ENCODE results near the gene RSPO3. TPM values are rescaled to one million over a fixed set of nuclear protein-coding genes. Genes with fewer than 3 reads are reported as not detected.

RSPO3 gene
- total RNA-seq, 1 donor from 2014 or later, result 1.2 TPM

DNA sequence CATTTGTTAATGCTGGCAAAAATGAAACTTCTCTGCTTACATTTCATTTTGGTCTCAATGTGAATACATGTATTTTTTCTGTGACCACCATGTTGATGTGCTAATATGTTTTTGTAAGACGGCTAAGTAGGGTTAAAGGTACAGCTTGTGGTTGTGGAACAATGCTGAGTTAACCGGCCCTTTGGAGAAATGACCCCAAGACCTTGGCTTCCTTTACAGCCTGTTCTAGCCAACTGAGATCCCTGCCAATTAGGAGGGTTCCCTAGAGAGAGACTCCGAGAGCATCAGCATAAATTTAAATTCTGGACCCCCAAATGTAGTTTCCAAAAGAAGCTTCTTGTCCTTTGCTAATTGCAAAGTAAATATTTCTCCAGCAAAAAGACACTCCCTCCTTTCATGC lies 44.4 kb downstream of the RSPO3 start:
- DNase-seq, result peak; percentile 27

- no peak for DNase-seq
Observed at GRCh38 chr6:127164036-127164435, 45.6 kb downstream of the RSPO3 start.

DNA sequence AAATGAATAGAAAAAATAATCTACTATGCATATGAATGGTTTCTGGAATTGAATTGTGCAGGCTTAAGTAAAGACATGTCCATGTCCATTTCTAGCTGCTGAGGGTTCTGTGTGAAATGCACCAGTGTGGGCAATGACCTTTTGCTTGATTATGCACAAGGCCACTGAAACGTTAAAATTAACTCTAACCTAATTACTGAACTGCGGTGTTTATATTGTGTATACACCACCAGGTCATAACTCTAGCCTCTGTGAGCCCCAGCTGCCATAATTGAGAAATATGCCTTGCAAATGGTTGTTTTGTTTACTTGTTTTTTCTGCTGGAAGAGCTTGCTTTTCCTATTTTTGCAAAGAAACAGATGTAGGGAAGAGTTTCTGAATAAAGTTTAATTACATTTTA lies 46.1 kb downstream of the RSPO3 start:
- no peak for DNase-seq

DNA sequence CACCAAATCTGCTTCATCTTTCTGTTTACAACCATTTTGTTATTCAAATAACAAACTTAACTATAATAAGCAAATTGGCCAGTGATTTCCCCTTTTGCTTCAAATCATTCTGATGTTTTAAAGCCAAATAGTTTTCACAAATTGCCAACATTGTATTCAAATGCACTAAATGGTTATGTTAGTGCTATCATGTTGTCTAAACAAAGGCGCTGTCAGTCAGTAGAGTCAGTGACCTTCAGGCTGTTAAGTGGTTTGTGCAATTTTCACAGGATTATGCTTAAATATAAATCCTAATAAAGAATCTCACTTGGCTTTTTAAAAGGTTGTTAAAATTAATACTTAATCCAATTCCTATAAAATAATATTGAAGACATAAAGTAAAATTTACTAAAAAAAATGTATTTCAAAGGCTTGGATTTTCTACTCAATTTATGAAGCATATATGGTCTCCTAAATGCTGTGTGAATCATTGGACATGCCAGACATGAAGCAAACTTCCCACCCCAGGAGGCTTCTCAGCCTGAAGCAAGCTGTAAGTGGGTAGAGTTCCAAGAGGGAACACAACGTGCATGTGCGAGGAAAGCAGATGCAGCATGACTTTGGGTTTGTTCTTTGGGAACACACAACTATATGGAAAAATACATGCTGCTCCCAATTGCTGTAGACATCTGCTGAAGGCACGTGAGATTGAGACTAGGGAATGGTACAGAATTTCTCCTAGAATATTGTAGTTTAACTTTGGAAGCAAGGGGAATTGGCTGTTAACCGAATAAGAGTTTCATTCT lies 54.9 kb downstream of the RSPO3 start:
- peak; percentile 45 for DNase-seq

GRCh38 chr6:127176146-127176545 lies 57.7 kb downstream of the RSPO3 start:
- no peak for DNase-seq

DNA sequence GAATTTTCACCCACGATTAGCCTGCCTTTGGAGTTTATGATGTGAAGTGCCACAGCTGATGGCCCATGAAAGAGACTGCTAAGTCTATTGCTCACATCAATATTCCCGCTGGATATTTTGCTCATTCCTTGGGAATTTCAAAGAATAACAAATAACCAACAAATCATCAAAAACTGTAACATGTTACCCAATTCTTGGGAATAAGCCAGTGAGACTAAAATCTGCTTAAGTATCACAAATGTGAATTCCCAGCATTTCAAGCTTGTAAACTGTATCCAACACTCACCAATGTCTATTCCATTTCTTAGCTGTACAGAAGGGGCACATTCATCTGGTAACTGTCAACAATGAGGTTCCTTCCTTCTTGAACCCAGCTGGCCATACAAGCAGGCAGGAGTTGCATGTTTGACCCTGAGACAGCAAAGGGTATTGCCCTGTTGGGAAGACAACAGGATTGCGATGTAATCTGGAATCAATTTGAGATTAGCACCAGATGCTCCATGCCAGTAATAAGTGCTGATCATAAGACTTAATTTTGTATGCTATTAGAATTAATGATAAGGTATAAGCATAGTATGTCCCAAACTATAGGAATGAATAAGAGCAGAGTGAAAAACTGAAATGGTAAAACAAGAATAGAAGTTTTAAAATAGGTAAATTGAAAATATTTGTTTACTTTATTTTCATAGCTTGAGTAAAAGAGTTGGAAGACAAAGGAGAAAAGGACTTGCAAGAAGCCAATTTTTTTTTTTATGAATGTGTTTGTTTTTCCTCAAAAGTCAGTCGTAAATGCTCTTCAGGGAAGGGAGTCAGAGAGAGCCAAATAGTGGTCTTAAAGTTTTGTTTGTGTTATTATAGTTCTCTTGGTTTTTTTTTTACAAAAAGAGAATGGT lies 58.8 kb downstream of the RSPO3 start:
- DNase-seq, result no peak

- DNase-seq, result no peak
Observed at GRCh38 chr6:127177923-127178231, 59.4 kb downstream of the RSPO3 start.

DNA sequence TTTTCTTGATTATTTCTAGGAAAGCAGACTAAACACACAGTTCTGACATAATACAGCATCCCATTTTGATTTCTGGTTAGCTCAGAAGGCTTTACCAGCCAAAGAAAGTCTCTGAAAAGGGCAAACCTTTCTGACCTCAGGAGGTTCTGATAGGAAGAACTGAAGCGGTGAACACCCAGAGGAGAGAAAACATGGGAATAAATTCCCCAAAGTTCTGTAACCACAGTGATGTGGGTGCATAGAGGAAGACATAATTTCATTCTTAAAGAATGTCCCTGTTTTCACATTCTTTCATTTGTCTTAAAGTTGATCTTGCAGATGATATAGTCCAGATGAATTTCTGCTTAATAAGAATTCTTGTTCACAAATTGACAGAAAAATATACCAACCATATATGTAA lies 60.3 kb downstream of the RSPO3 start:
- no peak for DNase-seq

DNA sequence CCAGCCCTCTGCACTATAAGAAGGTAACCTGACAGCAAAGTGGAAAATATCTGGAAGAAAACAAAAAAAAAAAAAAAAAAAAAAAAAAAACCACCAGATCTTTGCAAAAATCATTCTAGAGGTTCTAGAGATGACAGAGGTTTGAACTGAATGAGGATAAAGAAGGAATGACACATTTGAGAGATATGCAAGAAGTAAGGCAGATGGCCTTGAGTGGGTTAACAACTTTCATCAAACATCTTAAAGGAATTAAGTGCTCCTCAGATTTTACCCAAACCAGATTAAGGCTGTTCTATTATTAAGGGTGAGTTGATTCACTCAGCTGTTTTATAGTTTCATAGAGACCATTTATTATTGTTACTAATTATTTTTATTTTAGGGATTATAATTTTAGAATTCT lies 62.0 kb downstream of the RSPO3 start:
- DNase-seq, result no peak

- no peak for DNase-seq
Observed at GRCh38 chr6:127182501-127182900, 64.0 kb downstream of the RSPO3 start.

DNA sequence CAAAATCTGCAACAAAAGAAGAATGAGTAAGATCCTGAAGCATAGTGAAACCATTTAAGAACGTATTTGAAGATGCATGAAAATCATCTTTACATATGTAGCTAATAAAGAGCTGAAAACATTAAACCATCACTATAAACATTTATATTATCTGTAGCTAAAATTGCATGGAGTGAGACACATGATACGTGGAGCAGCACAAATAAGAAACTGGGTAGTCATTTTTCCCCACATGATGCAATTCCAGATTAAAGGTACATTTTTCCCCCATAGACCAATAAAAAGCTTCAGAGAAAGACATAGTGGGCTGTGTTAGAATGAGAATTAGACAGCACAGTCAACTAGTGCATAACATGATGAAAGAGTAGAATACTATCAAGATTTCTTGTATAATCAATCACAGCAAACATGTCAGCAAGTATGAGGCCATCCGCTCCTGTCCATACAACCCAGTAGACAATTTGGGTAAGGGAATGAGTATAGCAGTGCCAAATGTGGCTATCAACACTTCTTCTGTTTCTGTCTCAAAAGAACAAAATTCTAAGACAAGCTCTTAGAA lies 67.0 kb downstream of the RSPO3 start:
- DNase-seq, result no peak

- no peak for DNase-seq
Observed at GRCh38 chr6:127186889-127187288, 68.4 kb downstream of the RSPO3 start.

DNA sequence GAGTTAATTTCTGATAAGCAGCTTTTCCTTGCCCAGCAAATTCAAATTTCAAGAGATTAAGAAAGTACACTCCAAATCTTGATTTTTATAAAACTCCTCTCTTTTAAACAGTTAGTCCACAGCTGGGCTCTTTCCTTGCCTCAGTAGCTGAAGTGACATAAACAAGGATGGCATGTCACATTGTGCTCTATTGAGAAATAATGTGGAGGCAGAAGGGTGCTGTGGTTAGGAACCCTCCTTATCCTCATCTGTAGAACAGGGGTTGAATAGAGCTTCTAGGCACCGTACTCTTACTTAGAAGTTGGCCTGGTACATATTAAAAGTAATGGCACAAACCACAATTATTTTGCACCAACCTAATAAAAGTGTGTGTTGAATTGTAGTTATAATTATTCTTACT lies 70.3 kb downstream of the RSPO3 start:
- DNase-seq, result no peak

DNA sequence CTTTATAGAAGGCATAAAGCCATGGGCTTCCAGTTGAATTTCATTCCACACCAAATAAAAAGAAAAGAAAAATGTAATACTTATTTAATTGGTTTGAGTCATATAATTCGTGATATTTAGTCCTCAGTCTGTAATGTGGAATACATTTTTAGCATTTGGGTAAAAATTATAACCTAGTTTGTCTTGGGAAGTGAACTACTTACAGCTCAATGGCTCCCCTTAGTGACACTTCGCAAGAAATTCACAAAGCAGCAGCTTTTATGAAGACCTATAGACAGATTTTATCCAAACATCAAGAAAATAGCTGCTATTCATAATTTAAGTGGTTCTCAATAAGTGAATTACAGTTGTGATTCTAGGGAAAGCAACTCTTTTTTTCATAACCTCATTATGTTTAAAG lies 72.1 kb downstream of the RSPO3 start:
- DNase-seq, result peak; percentile 43

DNA sequence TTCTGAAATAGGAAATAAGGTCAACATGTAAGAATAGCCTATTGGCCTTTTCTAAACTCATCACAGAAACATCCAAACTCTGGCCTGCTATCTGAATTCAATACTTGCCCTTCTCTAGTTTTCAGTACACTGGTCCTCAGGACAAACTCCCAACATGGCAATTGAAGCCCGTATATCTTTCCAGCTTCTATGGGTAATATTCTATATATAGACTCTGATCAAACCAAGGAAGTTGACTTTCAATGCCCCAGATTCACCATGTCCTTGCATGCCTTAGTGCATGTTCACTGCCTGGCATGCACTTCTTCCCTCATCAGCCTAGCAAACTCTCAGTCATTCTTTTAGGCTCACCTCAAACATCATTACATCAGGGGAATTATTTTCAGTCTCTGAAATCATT lies 73.2 kb downstream of the RSPO3 start:
- no peak for DNase-seq

DNA sequence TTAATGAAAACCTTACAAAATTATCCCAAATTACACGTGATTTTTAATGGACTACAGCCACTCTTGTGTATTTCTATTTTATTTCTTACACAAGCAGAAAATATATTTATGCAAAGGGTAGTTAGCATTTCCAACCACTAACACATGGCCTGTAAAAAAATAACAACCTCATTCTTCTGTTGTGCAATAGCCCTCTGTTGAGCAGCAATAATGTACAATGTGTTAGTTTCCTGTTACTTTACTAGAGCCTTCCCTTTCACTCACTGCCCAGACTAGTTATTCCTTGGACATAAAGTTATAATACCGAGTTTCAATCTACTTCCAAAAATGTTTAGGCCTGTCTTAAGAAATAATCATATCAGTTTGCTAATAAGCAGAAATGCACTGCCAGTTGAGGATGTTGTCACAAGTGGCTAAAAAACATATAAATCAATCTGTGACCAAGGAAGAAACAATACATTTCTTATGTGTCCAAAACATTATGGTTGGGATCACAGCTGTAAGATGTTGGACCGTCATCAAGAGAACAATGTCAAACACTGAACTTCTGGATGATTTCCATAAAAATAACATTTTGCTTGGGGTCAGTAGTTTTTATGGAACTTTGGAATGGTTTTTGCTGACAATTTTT lies 74.6 kb downstream of the RSPO3 start:
- peak; percentile 63 for DNase-seq

DNA sequence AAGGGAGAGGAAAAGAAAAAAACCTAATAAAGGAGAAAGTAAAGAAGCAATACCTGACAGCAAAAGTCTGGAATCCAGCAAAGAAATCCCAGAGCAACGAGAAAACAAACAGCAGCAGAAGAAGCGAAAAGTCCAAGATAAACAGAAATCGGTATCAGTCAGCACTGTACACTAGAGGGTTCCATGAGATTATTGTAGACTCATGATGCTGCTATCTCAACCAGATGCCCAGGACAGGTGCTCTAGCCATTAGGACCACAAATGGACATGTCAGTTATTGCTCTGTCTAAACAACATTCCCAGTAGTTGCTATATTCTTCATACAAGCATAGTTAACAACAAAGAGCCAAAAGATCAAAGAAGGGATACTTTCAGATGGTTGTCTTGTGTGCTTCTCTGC lies 77.4 kb downstream of the RSPO3 start:
- no peak for DNase-seq

- DNase-seq, result peak; percentile 30
Observed at GRCh38 chr6:127198549-127198948, 80.1 kb downstream of the RSPO3 start.

DNA sequence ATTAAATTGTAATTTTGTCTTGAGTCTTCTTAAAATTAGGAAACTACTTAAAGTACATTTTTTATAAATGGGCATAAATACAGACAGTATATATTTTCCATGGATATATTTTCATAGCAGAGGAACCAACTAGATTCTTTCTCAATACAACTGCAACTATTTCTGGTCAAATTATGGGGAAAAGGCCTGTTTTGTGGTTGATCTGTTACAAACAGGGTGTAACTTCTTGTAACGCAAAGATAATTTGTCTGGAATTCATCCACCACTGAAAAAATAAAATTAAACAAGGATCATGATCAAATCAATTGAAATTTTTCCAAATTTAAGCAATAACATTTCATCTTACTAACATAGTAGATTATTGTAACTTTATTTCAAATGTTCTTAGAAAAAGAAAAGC lies 81.0 kb downstream of the RSPO3 start:
- DNase-seq, result no peak

- DNase-seq, result no peak
Observed at GRCh38 chr6:127200114-127200513, 81.6 kb downstream of the RSPO3 start.

- DNase-seq, result no peak
Observed at GRCh38 chr6:127201321-127201720, 82.8 kb downstream of the RSPO3 start.

DNA sequence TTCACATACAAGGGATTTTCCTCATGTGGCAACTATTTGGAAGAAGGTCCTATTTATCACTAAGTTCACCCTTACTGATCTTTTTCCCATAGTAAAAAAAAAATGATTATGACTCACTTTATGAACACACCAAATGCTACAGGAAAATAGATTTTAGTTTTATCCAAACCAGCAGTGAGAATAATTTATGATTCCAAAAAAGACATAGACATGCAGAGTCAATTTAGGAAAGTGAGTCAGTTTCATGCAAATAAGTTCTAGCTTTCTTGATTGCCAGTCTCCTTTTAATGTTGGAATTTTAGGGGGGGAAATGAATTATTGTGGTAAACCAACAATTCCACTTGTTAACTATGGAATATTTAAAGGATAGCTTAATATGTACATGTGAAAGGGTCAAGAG lies 84.2 kb downstream of the RSPO3 start:
- DNase-seq, result no peak

DNA sequence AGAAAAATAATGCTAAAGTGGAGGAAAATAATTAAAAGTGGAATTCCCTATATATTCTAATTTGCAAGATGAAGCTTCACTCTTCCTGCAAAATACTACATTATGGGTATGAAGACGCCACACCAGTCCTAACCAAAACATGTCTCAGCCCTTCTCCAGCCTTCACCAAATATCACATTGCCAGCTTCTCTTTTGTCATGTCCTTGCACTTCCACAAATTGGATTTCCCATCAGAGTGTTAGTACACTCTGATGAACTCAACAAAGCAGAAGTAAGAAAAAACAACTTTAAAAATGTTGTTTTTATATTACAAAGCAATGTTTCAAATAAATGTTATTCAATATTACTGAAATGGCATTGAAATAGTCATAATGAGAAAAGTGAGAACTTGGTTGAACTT lies 85.8 kb downstream of the RSPO3 start:
- no peak for DNase-seq

Data from tongue (tissue), 2 donors.